Spleen (tissue), 7 donors: ENCODE data around the gene RAD23B.

ENCODE experiments used
- CTCF ChIP-seq, 11 experiments: fragments of 200-600 bp in 7 of 11; fragments of 450-650 bp in 4 of 11; sonication (generic) in 4 of 11; IDR thresholded peaks in 8 of 11; conservative IDR thresholded peaks in 3 of 11; 1 replicate in 7 of 11; 2 replicates in 4 of 11; pipeline versions ENCODE4 v1.4.0 to v1.8.0; 2016 to 2021; ENCODE audit warnings: antibody characterized with exemption in 11 of 11, inconsistent platforms in 4 of 11, mild to moderate bottlenecking in 1 of 11
- POLR2A ChIP-seq, 3 donors: fragments of 450-650 bp; IDR thresholded peaks; one replicate each; pipeline ENCODE4 v1.5.1; 2017; ENCODE audit warnings: antibody characterized with exemption in 3 of 3, mild to moderate bottlenecking in 1 of 3
- POLR2AphosphoS5 ChIP-seq, 3 donors: sonication (generic); formaldehyde crosslinking; IDR thresholded peaks; one replicate each; pipeline ENCODE4 v1.5.1; 2017; ENCODE audit warnings: antibody characterized with exemption in 3 of 3
- donor health status: DM: no; HTN: no; CAD: no; lungs with moderate emphysema.
- donor health status: DM: no; HTN: no; CAD: no.
- donor health status: DM: no; HTN: no; CAD: no.

GRCh38 chr9:107292821-107293542 lies 9.9 kb downstream of the RAD23B start:
- no peak for TF ChIP-seq POLR2A (IDR thresholded peaks at IDR 0.05)
- TF ChIP-seq CTCF (IDR thresholded peaks at IDR 0.05 in 8 of 11, conservative IDR thresholded peaks at IDR 0.05 in 3 of 11) = no peak
- no peak for TF ChIP-seq POLR2AphosphoS5 (IDR thresholded peaks at IDR 0.05)
